Mesenchymal stem cell (in vitro differentiated cells and primary cell): ENCODE data around the gene TAF11L4. TPM values are rescaled to one million over a fixed set of nuclear protein-coding genes. Genes with fewer than 3 reads are reported as not detected.
"Not testable (repeated sequence)": the region's sequence is repeated elsewhere in the genome, so short reads cannot be mapped to it uniquely, and the experiment has no call there.

ENCODE experiments used
- DNase-seq: peaks from one replicate; pipeline ENCODE4 v3.0.0-alpha.2; 2013
- H2AFZ ChIP-seq: one replicate; pipeline ENCODE4 v1.6.1; 2013; ENCODE audit warnings: low read depth, mild to moderate bottlenecking, control low read depth, inconsistent platforms, low read length, moderate library complexity
- H2AK5ac ChIP-seq: 2 replicates; pipeline ENCODE4 v1.6.1; 2013; ENCODE audit warnings: low read length, moderate library complexity, mild to moderate bottlenecking, inconsistent platforms; ENCODE audit not compliant: severe bottlenecking
- H2BK120ac ChIP-seq: one replicate; pipeline ENCODE4 v1.6.1; 2013; ENCODE audit warnings: low read depth, mild to moderate bottlenecking, inconsistent platforms, low read length, moderate library complexity
- H2BK12ac ChIP-seq, 2 experiments: one replicate each; pipeline ENCODE4 v1.6.1; 2013; ENCODE audit warnings: inconsistent platforms in 2 of 2, low read length in 2 of 2, mild to moderate bottlenecking in 2 of 2, moderate library complexity in 2 of 2, control low read depth in 1 of 2
- H2BK15ac ChIP-seq: one replicate; pipeline ENCODE4 v1.6.1; 2013; ENCODE audit warnings: mild to moderate bottlenecking, low read depth, inconsistent platforms; ENCODE audit not compliant: poor library complexity, severe bottlenecking
- H2BK5ac ChIP-seq: 2 replicates; pipeline ENCODE4 v1.6.1; 2013; ENCODE audit warnings: low read depth, mild to moderate bottlenecking, low read length, control low read depth, inconsistent platforms; ENCODE audit not compliant: poor library complexity, severe bottlenecking
- H3K14ac ChIP-seq, 2 experiments: one replicate each; pipeline ENCODE4 v1.6.1; 2013; ENCODE audit warnings: inconsistent platforms in 2 of 2, low read length in 2 of 2, control low read depth in 1 of 2, mild to moderate bottlenecking in 1 of 2, moderate library complexity in 1 of 2
- H3K18ac ChIP-seq, 2 experiments: one replicate each; pipeline ENCODE4 v1.6.1; 2013; ENCODE audit warnings: inconsistent platforms in 2 of 2, low read length in 2 of 2, control low read depth in 1 of 2, low read depth in 1 of 2, mild to moderate bottlenecking in 1 of 2
- H3K23ac ChIP-seq, 2 experiments: one replicate each; pipeline ENCODE4 v1.6.1; 2013; ENCODE audit warnings: inconsistent platforms in 2 of 2, low read length in 2 of 2, mild to moderate bottlenecking in 2 of 2, moderate library complexity in 2 of 2, control low read depth in 1 of 2
- H3K27ac ChIP-seq: 2 replicates; pipeline ENCODE4 v1.5.1; 2013; ENCODE audit warnings: mild to moderate bottlenecking, moderate library complexity, low read length, control low read depth, inconsistent platforms; ENCODE audit not compliant: poor library complexity, severe bottlenecking
- H3K27me3 ChIP-seq, 2 experiments: 2 replicates each; pipeline versions ENCODE4 v1.6.1 to v1.7.0; 2013; ENCODE audit warnings: low read length in 2 of 2, mild to moderate bottlenecking in 2 of 2, moderate library complexity in 2 of 2, control low read depth in 1 of 2, inconsistent platforms in 1 of 2; ENCODE audit not compliant: control insufficient read depth in 1 of 2, insufficient read depth in 1 of 2
- H3K36me3 ChIP-seq, 2 experiments: 2 replicates each; pipeline versions ENCODE4 v1.6.1 to v1.7.0; 2013; ENCODE audit warnings: low read length in 2 of 2, control low read depth in 1 of 2, inconsistent platforms in 1 of 2, low read depth in 1 of 2, mild to moderate bottlenecking in 1 of 2; ENCODE audit not compliant: insufficient read depth in 2 of 2, control insufficient read depth in 1 of 2
- H3K4ac ChIP-seq, 2 experiments: one replicate each; pipeline ENCODE4 v1.6.1; 2013; ENCODE audit warnings: inconsistent platforms in 2 of 2, low read length in 2 of 2, mild to moderate bottlenecking in 2 of 2, moderate library complexity in 2 of 2, control low read depth in 1 of 2, low read depth in 1 of 2
- H3K4me1 ChIP-seq: 2 replicates; pipeline ENCODE4 v1.6.1; 2013; ENCODE audit warnings: low read depth, low read length, control low read depth; ENCODE audit not compliant: control insufficient read depth, insufficient read depth
- H3K4me2 ChIP-seq: 2 replicates; pipeline ENCODE4 v1.6.1; 2013; ENCODE audit warnings: low read length, mild to moderate bottlenecking, inconsistent platforms; ENCODE audit not compliant: poor library complexity, severe bottlenecking
- H3K4me3 ChIP-seq, 2 experiments: 2 replicates each; pipeline versions ENCODE4 v1.5.1 to v1.7.0; 2013; ENCODE audit warnings: low read length in 2 of 2, mild to moderate bottlenecking in 2 of 2, control low read depth in 1 of 2, low read depth in 1 of 2; ENCODE audit not compliant: insufficient read depth in 1 of 2
- H3K79me1 ChIP-seq: replicated peaks from 2 replicates; pipeline ENCODE4 v1.6.1; 2013; ENCODE audit warnings: mild to moderate bottlenecking, control low read depth, low read length, inconsistent platforms; ENCODE audit not compliant: poor library complexity, severe bottlenecking
- H3K9ac ChIP-seq: 2 replicates; pipeline ENCODE4 v1.7.0; 2013; ENCODE audit warnings: mild to moderate bottlenecking, low read length, moderate library complexity
- H3K9me3 ChIP-seq: 2 replicates; pipeline ENCODE4 v1.7.0; 2013; ENCODE audit warnings: mild to moderate bottlenecking, low read length; ENCODE audit not compliant: control insufficient read depth
- H4K8ac ChIP-seq: one replicate; pipeline ENCODE4 v1.6.1; 2013; ENCODE audit warnings: inconsistent platforms, mild to moderate bottlenecking, low read length, moderate library complexity
- H4K91ac ChIP-seq: one replicate; pipeline ENCODE4 v1.6.1; 2013; ENCODE audit warnings: mild to moderate bottlenecking, low read length, inconsistent platforms
- WGBS: methylation state at CpG from one replicate; pipeline ENCODE4 v1.1.7; 2013; ENCODE audit warnings: mixed read lengths; 5-methylcytosine and 5-hydroxymethylcytosine counted together
- small RNA-seq: library from polyadenylated mRNA; stranded (forward); fragments of <200 nt; extraction: miRNeasy Mini kit (QIAGEN cat#:217004); gene quantifications from one replicate; pipeline ENCODE3, GENCODE V24; 2013; ENCODE audit warnings: low read depth

TAF11L4 gene

GRCh38 chr5:17524935-17525334, 3.3 kb downstream of the TAF11L4 start, which contains the start of gene TAF11L5:
TAF11L5 (plus strand) TSS chr5:17525235.
- H3K9me3 ChIP-seq, H3K9ac ChIP-seq, H2BK5ac ChIP-seq, H3K27me3 ChIP-seq, H3K36me3 ChIP-seq, H3K23ac ChIP-seq, H4K8ac ChIP-seq, H3K27ac ChIP-seq, H4K91ac ChIP-seq, H3K4me3 ChIP-seq, H3K18ac ChIP-seq, H2AK5ac ChIP-seq, H3K79me1 ChIP-seq, H3K14ac ChIP-seq, H3K4me2 ChIP-seq, H3K4ac ChIP-seq, DNase-seq, H2AFZ ChIP-seq, H2BK15ac ChIP-seq, H2BK12ac ChIP-seq, H3K4me1 ChIP-seq, H2BK120ac ChIP-seq: not testable (repeated sequence)
- no CpG with 5 or more reads among the region's 15 CpGs for WGBS

- H3K4me3 ChIP-seq, H3K4me1 ChIP-seq, H3K27me3 ChIP-seq, H3K4me2 ChIP-seq, H4K8ac ChIP-seq, H3K14ac ChIP-seq, H2BK5ac ChIP-seq, H4K91ac ChIP-seq, DNase-seq, H3K79me1 ChIP-seq, H3K18ac ChIP-seq, H2AFZ ChIP-seq, H3K9ac ChIP-seq, H2BK15ac ChIP-seq, H3K4ac ChIP-seq, H2BK120ac ChIP-seq, H3K36me3 ChIP-seq, H2AK5ac ChIP-seq, H2BK12ac ChIP-seq, H3K23ac ChIP-seq, H3K27ac ChIP-seq, H3K9me3 ChIP-seq: not testable (repeated sequence)
- 91% methylated on average over 6 of the region's 17 CpGs for whole genome bisulfite sequencing
Measured at GRCh38 chr5:17526504-17526903, 4.9 kb downstream of the TAF11L4 start.

- DNase-seq, H4K8ac ChIP-seq, H3K27me3 ChIP-seq, H3K9ac ChIP-seq, H3K27ac ChIP-seq, H2BK5ac ChIP-seq, H3K4me3 ChIP-seq, H2AK5ac ChIP-seq, H3K4me2 ChIP-seq, H2AFZ ChIP-seq, H2BK15ac ChIP-seq, H3K23ac ChIP-seq, H3K9me3 ChIP-seq, H3K79me1 ChIP-seq, H3K18ac ChIP-seq, H3K36me3 ChIP-seq, H2BK12ac ChIP-seq, H3K14ac ChIP-seq, H3K4me1 ChIP-seq, H2BK120ac ChIP-seq, H3K4ac ChIP-seq, H4K91ac ChIP-seq: not testable (repeated sequence)
- WGBS: no CpG with 5 or more reads among the region's 15 CpGs
Measured at GRCh38 chr5:17528369-17528768, 6.8 kb downstream of the TAF11L4 start, which contains the start of gene TAF11L6. TAF11L6 (plus strand) TSS chr5:17528669.

Small RNA genes lying within 50 kb of the gene (small RNA-seq; reads per million reads assigned to genes)
- gene AC106774.3: not detected
